Raji (cell line): ENCODE results near the gene DNAL1.

Experiments used
- POLR2A ChIP-seq: IDR thresholded peaks from 2 replicates; pipeline ENCODE4 v1.6.1; 2011; ENCODE audit warnings: low read depth, low read length, control low read depth; ENCODE audit not compliant: insufficient read depth

The DNAL1 gene

GRCh38 chr14:73751157-73751691 lies 106.4 kb downstream of the DNAL1 start:
- TF ChIP-seq POLR2A: no peak

- no peak for TF ChIP-seq POLR2A
Observed at GRCh38 chr14:73752297-73752992, 107.7 kb downstream of the DNAL1 start.
